Measurements from ENCODE around the gene PLCB4. TPM values are rescaled to one million over a fixed set of nuclear protein-coding genes. Genes with fewer than 3 reads are reported as not detected.

PLCB4 gene
- total RNA-seq, 4 donors from 2014 or later: 30.7 to 61.8 (median 47.6) TPM

DNA sequence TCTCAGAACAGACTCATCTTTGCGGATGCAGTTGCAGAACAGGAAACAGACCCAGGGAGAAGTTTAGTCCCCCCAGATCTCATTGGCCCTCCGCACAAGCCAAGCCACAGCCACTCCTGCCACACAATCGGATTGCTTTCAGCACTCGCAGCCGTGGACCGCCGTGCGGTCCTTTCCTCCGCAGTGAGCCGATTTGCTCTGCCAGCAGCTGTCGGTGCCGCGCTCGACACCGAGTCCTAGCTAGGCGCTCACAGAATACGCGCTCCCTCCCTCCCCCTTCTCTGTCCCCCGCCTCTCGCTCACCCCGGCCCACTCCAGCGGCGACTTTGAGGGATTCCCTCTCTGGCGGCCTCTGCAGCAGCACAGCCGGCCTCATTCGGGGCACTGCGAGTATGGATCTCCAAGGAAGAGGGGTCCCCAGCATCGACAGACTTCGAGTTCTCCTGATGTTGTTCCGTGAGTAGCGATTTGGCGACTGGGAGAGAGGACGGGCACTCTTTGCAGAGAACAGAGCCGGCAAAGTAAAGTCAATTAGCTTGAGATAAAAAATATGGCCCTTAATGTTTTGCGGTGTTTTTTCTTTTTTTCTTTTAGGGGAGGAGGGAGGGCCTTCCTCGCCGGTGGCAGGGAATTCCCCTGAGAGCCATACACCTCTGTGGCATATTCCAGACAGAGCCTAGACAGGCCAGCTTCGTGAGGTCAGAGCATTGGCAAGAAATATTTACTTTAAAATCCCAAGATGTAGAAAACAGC, 445.8 kb downstream of the PLCB4 start, which contains the start of gene LAMP5:
TSS of gene LAMP5 (plus strand) at position 130 of the 753 bp plus-strand sequence. CDS start at position 393, 263 bp downstream.
- H3K27me3 ChIP-seq: peaks cover 0 to 74% (median 7%) of the 10 kb centered on the region in 4 donors

DNA sequence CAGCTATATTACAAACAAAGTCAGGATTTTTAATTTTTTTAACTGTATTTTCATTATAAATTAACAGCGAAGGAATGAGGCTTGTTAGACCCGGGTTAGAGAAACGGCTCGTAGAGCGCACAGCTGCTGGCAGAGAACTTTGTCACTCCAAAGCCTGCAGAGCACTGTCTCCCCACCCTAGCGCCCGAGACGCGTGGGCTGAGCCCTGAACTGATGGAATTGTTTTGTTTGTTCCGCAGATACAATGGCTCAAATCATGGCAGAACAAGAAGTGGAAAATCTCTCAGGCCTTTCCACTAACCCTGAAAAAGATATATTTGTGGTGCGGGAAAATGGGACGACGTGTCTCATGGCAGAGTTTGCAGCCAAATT, 446.3 kb downstream of the PLCB4 start:
- Histone ChIP-seq H3K27me3 (peaks cover 0 to 70% (median 7%) of the 10 kb centered on the region in 4 donors), H3K9me3 (no peaks in the 10 kb centered on the region), H3K4me3 (peak overlapping the region in 3 of 4 donors; percentile 30 to 35 (median 35)), H3K27ac (replicated peaks in 1 of 4) (no peak overlapping the region), H3K4me1 (peaks cover 18 to 29% (median 27%) of the 10 kb centered on the region in 4 donors), H3K36me3 (no peaks in the 10 kb centered on the region)
- peak; percentile 42 for DNase-seq (ENCODE audit: extremely low spot score)
- WGBS: 9% methylated on average over 13 of the region's 13 CpGs
- intact Hi-C loops (cut with DNase I): no loop called here
- TF ChIP-seq POLR2A (IDR thresholded peaks at IDR 0.05; ENCODE audit: low read depth) (no peak), EP300 (IDR thresholded peaks at IDR 0.05) (no peak)
- TF ChIP-seq, protein P1, sequence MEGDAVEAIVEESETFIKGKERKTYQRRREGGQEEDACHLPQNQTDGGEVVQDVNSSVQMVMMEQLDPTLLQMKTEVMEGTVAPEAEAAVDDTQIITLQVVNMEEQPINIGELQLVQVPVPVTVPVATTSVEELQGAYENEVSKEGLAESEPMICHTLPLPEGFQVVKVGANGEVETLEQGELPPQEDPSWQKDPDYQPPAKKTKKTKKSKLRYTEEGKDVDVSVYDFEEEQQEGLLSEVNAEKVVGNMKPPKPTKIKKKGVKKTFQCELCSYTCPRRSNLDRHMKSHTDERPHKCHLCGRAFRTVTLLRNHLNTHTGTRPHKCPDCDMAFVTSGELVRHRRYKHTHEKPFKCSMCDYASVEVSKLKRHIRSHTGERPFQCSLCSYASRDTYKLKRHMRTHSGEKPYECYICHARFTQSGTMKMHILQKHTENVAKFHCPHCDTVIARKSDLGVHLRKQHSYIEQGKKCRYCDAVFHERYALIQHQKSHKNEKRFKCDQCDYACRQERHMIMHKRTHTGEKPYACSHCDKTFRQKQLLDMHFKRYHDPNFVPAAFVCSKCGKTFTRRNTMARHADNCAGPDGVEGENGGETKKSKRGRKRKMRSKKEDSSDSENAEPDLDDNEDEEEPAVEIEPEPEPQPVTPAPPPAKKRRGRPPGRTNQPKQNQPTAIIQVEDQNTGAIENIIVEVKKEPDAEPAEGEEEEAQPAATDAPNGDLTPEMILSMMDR (IDR thresholded peaks at IDR 0.05): no peak

More for the DNA sequence above, 445.8 kb downstream of the PLCB4 start, which contains the start of gene LAMP5:
- Histone ChIP-seq H3K36me3 (no peaks in the 10 kb centered on the region), H3K4me1 (peaks cover 18 to 29% (median 27%) of the 10 kb centered on the region in 4 donors), H3K27ac (replicated peaks in 1 of 4) (no peak within 1 kb of the TSS), H3K9me3 (no peaks in the 10 kb centered on the region), H3K4me3 (peak within 1 kb of the TSS; percentile 26 to 41 (median 32))
- WGBS: 2% methylated on average over 23 of the region's 38 CpGs
- peak; percentile 91 for DNase-seq (ENCODE audit: extremely low spot score)
- TF ChIP-seq EP300 (IDR thresholded peaks at IDR 0.05): no peak
- no peak for TF ChIP-seq POLR2AphosphoS5 (IDR thresholded peaks at IDR 0.05)
- no peak for TF ChIP-seq POLR2A (IDR thresholded peaks at IDR 0.05; ENCODE audit: low read depth)
- TF ChIP-seq, protein P1 (IDR thresholded peaks at IDR 0.05): no peak
- intact Hi-C loops (cut with DNase I): no loop called here

DNA sequence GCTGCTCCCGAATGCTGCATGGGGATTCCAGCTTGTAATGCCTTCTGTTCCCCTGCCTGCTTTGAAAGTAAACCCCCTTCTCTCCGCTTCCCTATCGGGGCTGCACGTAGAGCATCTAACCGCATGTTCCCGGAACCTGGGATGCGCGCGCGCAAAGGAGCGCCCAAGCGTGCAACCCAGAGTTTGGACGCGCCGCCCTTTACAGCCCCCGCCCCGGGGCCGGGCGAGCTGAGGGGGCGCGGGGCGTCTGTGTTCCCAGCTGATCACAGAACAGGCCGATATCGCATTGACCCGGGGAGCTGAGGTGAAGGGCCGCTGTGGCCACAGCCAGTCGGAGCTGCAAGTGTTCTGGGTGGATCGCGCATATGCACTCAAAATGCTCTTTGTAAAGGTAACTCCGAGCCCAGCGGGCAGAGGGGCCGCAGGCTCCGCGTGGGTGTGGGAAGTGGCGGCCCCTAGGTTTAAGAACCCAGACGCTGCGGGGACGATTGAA, 446.9 kb downstream of the PLCB4 start:
- Histone ChIP-seq H3K9me3 (no peaks in the 10 kb centered on the region), H3K27me3 (peaks cover 0 to 71% (median 7%) of the 10 kb centered on the region in 4 donors), H3K4me3 (peak overlapping the region; percentile 18 to 35 (median 32)), H3K36me3 (no peaks in the 10 kb centered on the region), H3K27ac (replicated peaks in 1 of 4) (no peak overlapping the region), H3K4me1 (peaks cover 18 to 29% (median 27%) of the 10 kb centered on the region in 4 donors)
- no peak for DNase-seq (ENCODE audit: extremely low spot score)
- intact Hi-C loops (cut with DNase I): no loop called here
- TF ChIP-seq POLR2A (IDR thresholded peaks at IDR 0.05; ENCODE audit: low read depth): no peak
- TF ChIP-seq EP300 (IDR thresholded peaks at IDR 0.05): no peak
- TF ChIP-seq, protein P1 (IDR thresholded peaks at IDR 0.05): no peak
- no peak for TF ChIP-seq POLR2AphosphoS5 (IDR thresholded peaks at IDR 0.05)
- WGBS: 7% methylated on average over 23 of the region's 38 CpGs

DNA sequence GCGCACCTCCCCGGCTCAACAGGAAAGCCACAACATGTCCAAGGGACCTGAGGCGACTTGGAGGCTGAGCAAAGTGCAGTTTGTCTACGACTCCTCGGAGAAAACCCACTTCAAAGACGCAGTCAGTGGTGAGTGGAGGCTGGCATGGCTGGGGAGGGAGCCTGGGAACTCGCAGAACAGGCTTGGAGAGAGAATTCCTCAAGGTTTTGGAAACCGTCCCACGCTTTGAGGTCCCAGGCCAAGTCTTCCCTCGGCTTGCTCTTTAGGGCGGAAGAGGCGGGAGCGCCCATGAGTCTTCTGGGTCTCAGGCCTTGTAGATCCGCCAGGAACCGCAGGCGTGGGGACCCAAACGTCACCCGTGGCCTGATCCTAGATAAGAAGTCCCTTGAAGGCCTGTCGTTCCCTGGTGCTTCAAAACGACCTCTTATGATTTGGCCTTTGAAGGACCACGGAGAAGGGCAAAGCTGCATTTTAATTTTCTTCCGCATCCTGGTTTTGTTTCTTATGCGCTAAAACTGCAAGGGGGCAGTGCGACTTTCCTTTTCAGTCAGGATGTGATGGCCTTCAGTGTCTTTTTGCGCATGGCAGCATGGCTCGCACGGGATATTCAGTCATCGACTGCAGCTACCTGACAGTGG, 447.5 kb downstream of the PLCB4 start:
- peak; percentile 88 for DNase-seq (ENCODE audit: extremely low spot score)
- Histone ChIP-seq H3K9me3 (no peaks in the 10 kb centered on the region), H3K27me3 (peaks cover 0 to 72% (median 9%) of the 10 kb centered on the region in 4 donors), H3K36me3 (no peaks in the 10 kb centered on the region), H3K27ac (replicated peaks in 1 of 4) (no peak overlapping the region), H3K4me3 (peak overlapping the region; percentile 18 to 35 (median 30)), H3K4me1 (peaks cover 18 to 29% (median 27%) of the 10 kb centered on the region in 4 donors)
- TF ChIP-seq, protein P1 (IDR thresholded peaks at IDR 0.05): no peak
- no peak for TF ChIP-seq POLR2A (IDR thresholded peaks at IDR 0.05; ENCODE audit: low read depth)
- TF ChIP-seq EP300 (IDR thresholded peaks at IDR 0.05): no peak
- TF ChIP-seq POLR2AphosphoS5 (IDR thresholded peaks at IDR 0.05): no peak
- 28% methylated on average over 28 of the region's 28 CpGs for WGBS
- intact Hi-C loops (cut with DNase I): no loop called here
